Measurements from ENCODE around the gene OSER1. TPM values are rescaled to one million over a fixed set of nuclear protein-coding genes. Genes with fewer than 3 reads are reported as not detected.
A peak's percentile ranks its signal among the peaks of the same experiment; 100 is the strongest.

The OSER1 gene
- total and polyA plus RNA-seq, 9 of the 15 experiments (the other 6 are each of a cell fraction or from before 2014, with no cell fraction given) = 15.5 to 57.3 (median 19.9) TPM

DNA sequence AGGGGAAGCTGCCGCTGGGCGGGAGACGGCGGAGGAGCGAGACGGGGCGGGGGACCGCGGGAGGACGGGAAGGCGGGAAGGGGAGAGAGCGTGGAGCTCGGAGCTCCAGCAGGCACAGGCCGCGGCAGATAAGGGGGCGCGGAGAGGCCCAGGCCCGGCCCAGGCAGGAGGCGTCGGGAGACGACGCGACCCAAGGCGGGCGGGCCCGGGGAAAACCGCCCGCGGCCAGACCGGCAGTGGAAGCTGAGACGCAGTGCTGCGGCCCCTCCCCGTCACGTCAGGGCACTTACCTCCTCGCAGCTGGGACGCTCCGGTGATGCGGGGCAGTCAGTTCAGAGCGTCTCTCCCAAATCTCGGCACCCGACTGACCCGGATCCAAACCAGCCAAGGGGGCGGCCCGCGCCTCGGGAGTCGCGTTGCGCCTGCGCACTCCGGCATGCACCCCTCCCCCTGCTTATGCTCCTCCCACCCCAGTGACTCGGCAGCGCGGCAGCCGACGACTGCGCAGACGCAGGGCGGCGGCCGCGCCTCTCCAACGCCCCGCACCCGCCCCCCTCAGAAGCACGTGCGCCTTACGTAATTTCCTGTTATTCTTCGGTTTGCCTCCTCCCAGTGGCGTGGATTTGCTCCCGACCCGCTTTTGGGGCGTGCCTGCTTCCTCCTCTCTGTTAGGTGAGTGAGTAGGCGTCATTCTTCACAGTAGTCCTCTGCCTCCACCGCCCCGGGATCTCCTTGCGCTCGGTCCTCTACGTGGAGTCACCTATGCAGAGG lies at the start of gene OSER1 (continued):
- TF ChIP-seq IRF1 (CRISPR knock-in tag; IDR thresholded peaks at IDR 0.05; ENCODE audit: borderline replicate concordance) (0 out of 2 replicates have a peak, but pooled peaks have one; percentile 13), FOXM1 (IDR thresholded peaks at IDR 0.05; ENCODE audit: low read depth) (peak; percentile 90), FOXM1 (CRISPR knock-in tag; IDR thresholded peaks at IDR 0.05; ENCODE audit: low read depth) (peak; percentile 16; the same call in 1 of the 2 replicates), ZNF140 (CRISPR knock-in tag; IDR thresholded peaks at IDR 0.05) (no peak), EGR1 (conservative IDR thresholded peaks at IDR 0.05) (peak; percentile 89), CEBPB (tag; IDR thresholded peaks at IDR 0.05) (peak; percentile 33; the same call in 1 of the 2 replicates), ZNF444 (CRISPR knock-in tag; IDR thresholded peaks at IDR 0.05) (no peak), ZNF76 (CRISPR knock-in tag; IDR thresholded peaks at IDR 0.05; ENCODE audit: borderline replicate concordance) (no peak), ZNF133 (CRISPR knock-in tag; IDR thresholded peaks at IDR 0.05) (no peak), L3MBTL2 (IDR thresholded peaks at IDR 0.05) (peak; percentile 87), EZH2 (IDR thresholded peaks at IDR 0.05; ENCODE audit: borderline replicate concordance, low read depth, low read length) (no peak), ZNF586 (CRISPR knock-in tag; conservative IDR thresholded peaks at IDR 0.05) (no peak), FOXK2 (conservative IDR thresholded peaks at IDR 0.05 in 1 of 2, IDR thresholded peaks at IDR 0.05 in 1 of 2; ENCODE audit: low read depth in 2 of 2) (peak; percentile 98 to 99), NCOA2 (IDR thresholded peaks at IDR 0.05; ENCODE audit: partially characterized antibody in 2 of 2) (no peak), GATA2 (CRISPR knock-in tag; IDR thresholded peaks at IDR 0.05) (no peak), GABPB1 (CRISPR knock-in tag; IDR thresholded peaks at IDR 0.05) (peak; percentile 93)
- TF ChIP-seq, protein P1, sequence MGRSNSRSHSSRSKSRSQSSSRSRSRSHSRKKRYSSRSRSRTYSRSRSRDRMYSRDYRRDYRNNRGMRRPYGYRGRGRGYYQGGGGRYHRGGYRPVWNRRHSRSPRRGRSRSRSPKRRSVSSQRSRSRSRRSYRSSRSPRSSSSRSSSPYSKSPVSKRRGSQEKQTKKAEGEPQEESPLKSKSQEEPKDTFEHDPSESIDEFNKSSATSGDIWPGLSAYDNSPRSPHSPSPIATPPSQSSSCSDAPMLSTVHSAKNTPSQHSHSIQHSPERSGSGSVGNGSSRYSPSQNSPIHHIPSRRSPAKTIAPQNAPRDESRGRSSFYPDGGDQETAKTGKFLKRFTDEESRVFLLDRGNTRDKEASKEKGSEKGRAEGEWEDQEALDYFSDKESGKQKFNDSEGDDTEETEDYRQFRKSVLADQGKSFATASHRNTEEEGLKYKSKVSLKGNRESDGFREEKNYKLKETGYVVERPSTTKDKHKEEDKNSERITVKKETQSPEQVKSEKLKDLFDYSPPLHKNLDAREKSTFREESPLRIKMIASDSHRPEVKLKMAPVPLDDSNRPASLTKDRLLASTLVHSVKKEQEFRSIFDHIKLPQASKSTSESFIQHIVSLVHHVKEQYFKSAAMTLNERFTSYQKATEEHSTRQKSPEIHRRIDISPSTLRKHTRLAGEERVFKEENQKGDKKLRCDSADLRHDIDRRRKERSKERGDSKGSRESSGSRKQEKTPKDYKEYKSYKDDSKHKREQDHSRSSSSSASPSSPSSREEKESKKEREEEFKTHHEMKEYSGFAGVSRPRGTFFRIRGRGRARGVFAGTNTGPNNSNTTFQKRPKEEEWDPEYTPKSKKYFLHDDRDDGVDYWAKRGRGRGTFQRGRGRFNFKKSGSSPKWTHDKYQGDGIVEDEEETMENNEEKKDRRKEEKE (IDR thresholded peaks at IDR 0.05; ENCODE audit: borderline replicate concordance in 1 of 2, control insufficient read depth in 1 of 2, low read depth in 2 of 2, low read length in 1 of 2) = no peak
- TF ChIP-seq, protein P2, sequence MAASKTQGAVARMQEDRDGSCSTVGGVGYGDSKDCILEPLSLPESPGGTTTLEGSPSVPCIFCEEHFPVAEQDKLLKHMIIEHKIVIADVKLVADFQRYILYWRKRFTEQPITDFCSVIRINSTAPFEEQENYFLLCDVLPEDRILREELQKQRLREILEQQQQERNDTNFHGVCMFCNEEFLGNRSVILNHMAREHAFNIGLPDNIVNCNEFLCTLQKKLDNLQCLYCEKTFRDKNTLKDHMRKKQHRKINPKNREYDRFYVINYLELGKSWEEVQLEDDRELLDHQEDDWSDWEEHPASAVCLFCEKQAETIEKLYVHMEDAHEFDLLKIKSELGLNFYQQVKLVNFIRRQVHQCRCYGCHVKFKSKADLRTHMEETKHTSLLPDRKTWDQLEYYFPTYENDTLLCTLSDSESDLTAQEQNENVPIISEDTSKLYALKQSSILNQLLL (CRISPR knock-in tag; IDR thresholded peaks at IDR 0.05; ENCODE audit: borderline replicate concordance) = no peak
- TF ChIP-seq, protein P3, sequence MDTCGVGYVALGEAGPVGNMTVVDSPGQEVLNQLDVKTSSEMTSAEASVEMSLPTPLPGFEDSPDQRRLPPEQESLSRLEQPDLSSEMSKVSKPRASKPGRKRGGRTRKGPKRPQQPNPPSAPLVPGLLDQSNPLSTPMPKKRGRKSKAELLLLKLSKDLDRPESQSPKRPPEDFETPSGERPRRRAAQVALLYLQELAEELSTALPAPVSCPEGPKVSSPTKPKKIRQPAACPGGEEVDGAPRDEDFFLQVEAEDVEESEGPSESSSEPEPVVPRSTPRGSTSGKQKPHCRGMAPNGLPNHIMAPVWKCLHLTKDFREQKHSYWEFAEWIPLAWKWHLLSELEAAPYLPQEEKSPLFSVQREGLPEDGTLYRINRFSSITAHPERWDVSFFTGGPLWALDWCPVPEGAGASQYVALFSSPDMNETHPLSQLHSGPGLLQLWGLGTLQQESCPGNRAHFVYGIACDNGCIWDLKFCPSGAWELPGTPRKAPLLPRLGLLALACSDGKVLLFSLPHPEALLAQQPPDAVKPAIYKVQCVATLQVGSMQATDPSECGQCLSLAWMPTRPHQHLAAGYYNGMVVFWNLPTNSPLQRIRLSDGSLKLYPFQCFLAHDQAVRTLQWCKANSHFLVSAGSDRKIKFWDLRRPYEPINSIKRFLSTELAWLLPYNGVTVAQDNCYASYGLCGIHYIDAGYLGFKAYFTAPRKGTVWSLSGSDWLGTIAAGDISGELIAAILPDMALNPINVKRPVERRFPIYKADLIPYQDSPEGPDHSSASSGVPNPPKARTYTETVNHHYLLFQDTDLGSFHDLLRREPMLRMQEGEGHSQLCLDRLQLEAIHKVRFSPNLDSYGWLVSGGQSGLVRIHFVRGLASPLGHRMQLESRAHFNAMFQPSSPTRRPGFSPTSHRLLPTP (IDR thresholded peaks at IDR 0.05; ENCODE audit: borderline replicate concordance, extremely low read depth, insufficient read length) = no peak
